ENCODE data around the gene TMPRSS11A.

TMPRSS11A gene

GRCh38 chr4:67933755-67934154, 29.5 kb downstream of the TMPRSS11A start:
- Mint-ChIP-seq H3K4me1 (no peaks in the 10 kb centered on the region), H3K36me3 (ENCODE audit: insufficient read depth) (no peaks in the 10 kb centered on the region), H3K27ac (ENCODE audit: low read depth) (no peak overlapping the region), H3K27me3 (peaks cover 4% of the 10 kb centered on the region), H3K9me3 (no peaks in the 10 kb centered on the region), H3K4me3 (no peak overlapping the region)
- DNase-seq (ENCODE audit: low spot score in 2 of 2) (no peak), ATAC-seq (replicated peaks; ENCODE audit: extremely low read depth, poor library complexity, severe bottlenecking) (no peak)

- Mint-ChIP-seq H3K27me3 (peaks cover 10% of the 10 kb centered on the region), H3K4me1 (no peaks in the 10 kb centered on the region), H3K9me3 (no peaks in the 10 kb centered on the region), H3K4me3 (no peak overlapping the region), H3K36me3 (ENCODE audit: insufficient read depth) (no peaks in the 10 kb centered on the region), H3K27ac (ENCODE audit: low read depth) (no peak overlapping the region)
- no peak for ATAC-seq (replicated peaks; ENCODE audit: extremely low read depth, poor library complexity, severe bottlenecking)
- DNase-seq (ENCODE audit: low spot score in 2 of 2) = no peak
Observed at GRCh38 chr4:67933038-67933437, 30.3 kb downstream of the TMPRSS11A start.

- no peak for ATAC-seq (replicated peaks; ENCODE audit: extremely low read depth, poor library complexity, severe bottlenecking)
- no peaks in the 10 kb centered on the region for H3K9me3 Mint-ChIP-seq
- H3K4me3 Mint-ChIP-seq = no peak overlapping the region
- no peaks in the 10 kb centered on the region for H3K4me1 Mint-ChIP-seq
- H3K27ac Mint-ChIP-seq (ENCODE audit: low read depth) = no peak overlapping the region
- H3K27me3 Mint-ChIP-seq = peaks cover 10% of the 10 kb centered on the region
- H3K36me3 Mint-ChIP-seq (ENCODE audit: insufficient read depth) = no peaks in the 10 kb centered on the region
- DNase-seq (ENCODE audit: low spot score in 2 of 2) = no peak
Observed at GRCh38 chr4:67931256-67931655, 32.0 kb downstream of the TMPRSS11A start.

DNA sequence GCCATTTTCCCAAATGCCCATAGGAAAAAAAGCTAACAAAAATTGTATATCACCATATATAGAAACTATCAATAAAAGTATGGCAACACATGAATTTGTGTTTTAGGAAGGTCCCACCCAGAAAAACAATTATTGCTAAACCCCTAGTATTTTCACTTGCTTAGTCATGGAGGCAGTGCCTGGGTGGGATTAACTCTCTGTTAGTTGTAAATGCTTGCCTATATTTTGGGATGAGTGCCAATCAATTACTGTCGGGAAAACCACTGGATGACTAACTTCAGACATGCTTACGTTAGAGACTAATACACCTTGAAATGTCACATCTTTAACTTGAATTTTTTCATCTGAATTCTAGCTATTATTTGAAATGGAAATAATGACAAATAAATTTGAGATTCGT, 33.9 kb downstream of the TMPRSS11A start:
- Mint-ChIP-seq H3K4me1 (no peaks in the 10 kb centered on the region), H3K9me3 (no peaks in the 10 kb centered on the region), H3K27me3 (peaks cover 10% of the 10 kb centered on the region), H3K4me3 (no peak overlapping the region), H3K36me3 (ENCODE audit: insufficient read depth) (no peaks in the 10 kb centered on the region), H3K27ac (ENCODE audit: low read depth) (no peak overlapping the region)
- no peak for ATAC-seq (replicated peaks; ENCODE audit: extremely low read depth, poor library complexity, severe bottlenecking)
- DNase-seq (ENCODE audit: low spot score in 2 of 2) = no peak

- peaks cover 10% of the 10 kb centered on the region for H3K27me3 Mint-ChIP-seq
- no peak overlapping the region for H3K4me3 Mint-ChIP-seq
- H3K36me3 Mint-ChIP-seq (ENCODE audit: insufficient read depth) = no peaks in the 10 kb centered on the region
- H3K9me3 Mint-ChIP-seq = no peaks in the 10 kb centered on the region
- DNase-seq (ENCODE audit: low spot score in 2 of 2) (no peak), ATAC-seq (replicated peaks; ENCODE audit: extremely low read depth, poor library complexity, severe bottlenecking) (no peak)
- no peak overlapping the region for H3K27ac Mint-ChIP-seq (ENCODE audit: low read depth)
- H3K4me1 Mint-ChIP-seq = no peaks in the 10 kb centered on the region
Observed at GRCh38 chr4:67928546-67928945, 34.7 kb downstream of the TMPRSS11A start.

DNA sequence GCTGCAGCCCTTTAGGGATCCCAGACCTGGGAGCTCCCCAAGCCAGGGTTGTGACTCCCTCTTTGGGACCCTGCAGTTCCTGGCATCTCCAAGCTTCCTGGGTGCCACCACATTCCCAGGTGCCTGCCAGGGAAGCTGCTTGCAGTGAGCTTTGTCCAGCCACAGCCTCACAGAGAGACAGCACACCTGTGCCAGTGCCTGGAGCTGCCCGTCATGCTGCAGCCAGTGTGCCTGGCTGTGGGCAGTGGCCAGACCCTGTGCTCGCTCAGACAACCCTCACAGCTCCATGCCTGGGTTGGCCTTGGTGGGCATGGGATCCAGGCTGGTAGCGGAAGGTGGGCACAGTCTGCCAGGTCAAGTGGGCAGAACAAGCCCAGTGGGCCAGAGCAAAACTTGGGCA, 36.0 kb downstream of the TMPRSS11A start:
- Mint-ChIP-seq H3K4me1 (no peaks in the 10 kb centered on the region), H3K36me3 (ENCODE audit: insufficient read depth) (no peaks in the 10 kb centered on the region), H3K4me3 (no peak overlapping the region), H3K27me3 (peaks cover 10% of the 10 kb centered on the region), H3K27ac (ENCODE audit: low read depth) (no peak overlapping the region), H3K9me3 (no peaks in the 10 kb centered on the region)
- no peak for ATAC-seq (replicated peaks; ENCODE audit: extremely low read depth, poor library complexity, severe bottlenecking)
- DNase-seq (ENCODE audit: low spot score in 2 of 2) = no peak

DNA sequence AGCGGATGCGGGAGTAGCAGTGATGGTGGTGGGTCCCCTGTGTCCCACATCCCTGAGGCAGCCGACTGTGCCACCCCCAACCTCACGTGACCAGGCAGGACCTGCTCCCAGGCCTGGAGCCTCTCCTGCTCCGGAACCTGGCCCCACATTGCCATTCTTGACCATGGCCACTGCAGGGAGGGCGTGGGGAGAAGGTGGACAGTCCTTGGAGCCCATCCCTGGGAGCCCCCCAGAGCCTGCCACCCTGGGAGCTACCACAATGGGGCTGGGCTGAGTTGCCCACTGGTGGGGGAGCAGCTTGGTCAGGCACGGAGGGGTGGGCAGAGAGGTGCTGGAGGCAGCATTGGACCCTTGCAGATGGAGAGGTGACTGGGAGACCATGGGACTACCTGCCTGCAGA, 36.8 kb downstream of the TMPRSS11A start:
- ATAC-seq (replicated peaks; ENCODE audit: extremely low read depth, poor library complexity, severe bottlenecking) = no peak
- Mint-ChIP-seq H3K4me3 (no peak overlapping the region), H3K36me3 (ENCODE audit: insufficient read depth) (no peaks in the 10 kb centered on the region), H3K4me1 (no peaks in the 10 kb centered on the region), H3K27me3 (peaks cover 10% of the 10 kb centered on the region), H3K27ac (ENCODE audit: low read depth) (no peak overlapping the region), H3K9me3 (no peaks in the 10 kb centered on the region)
- no peak for DNase-seq (ENCODE audit: low spot score in 2 of 2)

GRCh38 chr4:67922697-67923096, 40.6 kb downstream of the TMPRSS11A start:
- H3K9me3 Mint-ChIP-seq = no peaks in the 10 kb centered on the region

DNA sequence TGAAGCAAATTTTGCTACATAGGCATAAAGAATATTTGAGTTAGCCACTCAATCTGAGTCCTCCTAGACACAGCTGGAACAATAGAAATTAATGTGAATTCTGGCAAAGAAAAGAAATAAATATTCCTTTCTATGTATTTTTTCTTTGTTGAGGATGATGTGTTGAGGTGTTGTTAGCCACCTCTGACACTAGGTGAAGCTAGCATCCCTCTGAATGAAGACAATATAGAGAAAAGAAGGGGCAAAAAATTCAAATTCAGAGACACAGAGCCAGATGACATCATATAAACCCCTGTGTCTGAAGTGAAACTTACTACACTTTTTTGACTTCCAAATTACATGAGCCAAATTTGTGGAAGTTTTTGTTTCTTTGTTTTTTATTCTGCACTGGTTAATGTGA, 44.9 kb downstream of the TMPRSS11A start:
- Mint-ChIP-seq H3K27me3 (peaks cover 15% of the 10 kb centered on the region), H3K36me3 (ENCODE audit: insufficient read depth) (no peaks in the 10 kb centered on the region), H3K27ac (ENCODE audit: low read depth) (no peak overlapping the region), H3K9me3 (no peaks in the 10 kb centered on the region), H3K4me3 (no peak overlapping the region), H3K4me1 (no peaks in the 10 kb centered on the region)
- no peak for DNase-seq (ENCODE audit: low spot score in 2 of 2)
- no peak for ATAC-seq (replicated peaks; ENCODE audit: extremely low read depth, poor library complexity, severe bottlenecking)

More at GRCh38 chr4:67922697-67923096, 40.6 kb downstream of the TMPRSS11A start:
- Mint-ChIP-seq H3K27me3 (no peaks in the 10 kb centered on the region), H3K27ac (ENCODE audit: low read depth) (no peak overlapping the region), H3K36me3 (ENCODE audit: insufficient read depth) (no peaks in the 10 kb centered on the region), H3K4me3 (no peak overlapping the region), H3K4me1 (no peaks in the 10 kb centered on the region)
- DNase-seq (ENCODE audit: low spot score in 2 of 2) (no peak), ATAC-seq (replicated peaks; ENCODE audit: extremely low read depth, poor library complexity, severe bottlenecking) (no peak)

DNA sequence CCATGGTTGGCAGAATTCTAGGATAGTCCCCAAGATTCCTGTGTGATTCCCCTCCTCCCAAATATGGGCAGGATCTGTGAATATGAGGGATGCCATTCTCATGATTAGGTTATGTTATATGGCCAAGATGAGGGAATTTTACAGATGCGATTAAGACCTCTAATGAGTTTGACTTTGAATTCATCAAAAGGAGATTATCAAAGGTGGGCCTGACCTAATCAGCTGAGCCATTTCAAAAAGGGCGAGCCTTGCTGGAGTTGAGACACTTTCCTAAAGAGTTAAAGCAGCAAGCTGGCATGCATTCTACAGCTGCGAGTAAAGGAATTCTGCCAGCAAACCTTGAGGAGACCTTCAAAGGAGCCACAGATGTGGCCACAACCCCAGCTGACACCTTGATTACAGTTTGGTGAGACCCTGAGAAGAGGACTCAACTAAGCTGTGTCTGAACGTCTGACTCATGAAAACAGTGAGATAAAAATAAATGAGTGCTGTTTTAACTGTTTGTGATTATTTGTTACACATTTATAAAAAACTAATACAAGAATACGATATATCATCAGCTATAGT, 47.8 kb downstream of the TMPRSS11A start:
- H3K4me1 Mint-ChIP-seq = no peaks in the 10 kb centered on the region
- H3K27ac Mint-ChIP-seq (ENCODE audit: low read depth) = no peak overlapping the region
- H3K36me3 Mint-ChIP-seq (ENCODE audit: insufficient read depth) = no peaks in the 10 kb centered on the region
- H3K27me3 Mint-ChIP-seq = peaks cover 37% of the 10 kb centered on the region
- no peak overlapping the region for H3K4me3 Mint-ChIP-seq
- DNase-seq (ENCODE audit: low spot score in 2 of 2) (no peak), ATAC-seq (replicated peaks; ENCODE audit: extremely low read depth, poor library complexity, severe bottlenecking) (no peak)
- no peaks in the 10 kb centered on the region for H3K9me3 Mint-ChIP-seq

DNA sequence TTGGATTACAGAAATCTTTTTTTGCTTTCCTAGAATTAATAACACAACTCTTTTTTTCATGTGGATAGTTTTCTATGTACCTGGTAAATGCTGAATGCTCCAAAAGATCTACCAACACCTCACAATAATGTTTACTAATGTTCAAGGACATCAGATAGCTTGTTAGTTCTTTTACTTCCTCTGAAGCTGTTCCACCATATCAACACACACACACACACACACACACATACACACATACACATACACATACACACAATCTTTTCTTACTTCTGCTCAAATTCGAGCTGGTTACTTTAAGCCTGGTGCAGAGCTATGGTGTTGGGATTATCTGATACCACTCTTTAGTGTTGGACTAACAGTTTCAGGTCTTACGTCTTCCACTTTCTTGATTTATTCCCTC, 51.2 kb downstream of the TMPRSS11A start:
- ATAC-seq (replicated peaks; ENCODE audit: extremely low read depth, poor library complexity, severe bottlenecking) (no peak), DNase-seq (ENCODE audit: low spot score in 2 of 2) (no peak)
- Mint-ChIP-seq H3K4me1 (no peaks in the 10 kb centered on the region), H3K27ac (ENCODE audit: low read depth) (no peak overlapping the region), H3K4me3 (no peak overlapping the region), H3K36me3 (ENCODE audit: insufficient read depth) (no peaks in the 10 kb centered on the region), H3K9me3 (no peaks in the 10 kb centered on the region), H3K27me3 (peaks cover 37% of the 10 kb centered on the region)

- H3K4me3 Mint-ChIP-seq = no peak overlapping the region
- DNase-seq (ENCODE audit: low spot score in 2 of 2) (no peak), ATAC-seq (replicated peaks; ENCODE audit: extremely low read depth, poor library complexity, severe bottlenecking) (no peak)
- no peaks in the 10 kb centered on the region for H3K36me3 Mint-ChIP-seq (ENCODE audit: insufficient read depth)
- no peaks in the 10 kb centered on the region for H3K4me1 Mint-ChIP-seq
- H3K27ac Mint-ChIP-seq (ENCODE audit: low read depth) = no peak overlapping the region
- H3K27me3 Mint-ChIP-seq = peaks cover 37% of the 10 kb centered on the region
- H3K9me3 Mint-ChIP-seq = no peaks in the 10 kb centered on the region
Observed at GRCh38 chr4:67911638-67912037, 51.7 kb downstream of the TMPRSS11A start.

GRCh38 chr4:67911141-67911540, 52.2 kb downstream of the TMPRSS11A start:
- ATAC-seq (replicated peaks; ENCODE audit: extremely low read depth, poor library complexity, severe bottlenecking) = no peak
- Mint-ChIP-seq H3K27ac (ENCODE audit: low read depth) (no peak overlapping the region), H3K9me3 (no peaks in the 10 kb centered on the region), H3K36me3 (ENCODE audit: insufficient read depth) (no peaks in the 10 kb centered on the region), H3K4me1 (no peaks in the 10 kb centered on the region), H3K27me3 (peaks cover 35% of the 10 kb centered on the region), H3K4me3 (no peak overlapping the region)
- DNase-seq (ENCODE audit: low spot score in 2 of 2) = no peak

GRCh38 chr4:67910585-67910905, 52.7 kb downstream of the TMPRSS11A start:
- no peaks in the 10 kb centered on the region for H3K36me3 Mint-ChIP-seq (ENCODE audit: insufficient read depth)
- H3K9me3 Mint-ChIP-seq = no peaks in the 10 kb centered on the region
- no peaks in the 10 kb centered on the region for H3K4me1 Mint-ChIP-seq
- DNase-seq (ENCODE audit: low spot score in 2 of 2) = no peak
- no peak for ATAC-seq (replicated peaks; ENCODE audit: extremely low read depth, poor library complexity, severe bottlenecking)
- H3K27ac Mint-ChIP-seq (ENCODE audit: low read depth) = no peak overlapping the region
- H3K4me3 Mint-ChIP-seq = no peak overlapping the region
- peaks cover 29% of the 10 kb centered on the region for H3K27me3 Mint-ChIP-seq
